ENCODE data around the gene CLCN3. TPM values are rescaled to one million over a fixed set of nuclear protein-coding genes. Genes with fewer than 3 reads are reported as not detected.
A peak's percentile ranks its signal among the peaks of the same experiment; 100 is the strongest.

Gene CLCN3
- total and polyA plus RNA-seq, 4 donors = 9.5 to 58.6 (median 22.5) TPM

DNA sequence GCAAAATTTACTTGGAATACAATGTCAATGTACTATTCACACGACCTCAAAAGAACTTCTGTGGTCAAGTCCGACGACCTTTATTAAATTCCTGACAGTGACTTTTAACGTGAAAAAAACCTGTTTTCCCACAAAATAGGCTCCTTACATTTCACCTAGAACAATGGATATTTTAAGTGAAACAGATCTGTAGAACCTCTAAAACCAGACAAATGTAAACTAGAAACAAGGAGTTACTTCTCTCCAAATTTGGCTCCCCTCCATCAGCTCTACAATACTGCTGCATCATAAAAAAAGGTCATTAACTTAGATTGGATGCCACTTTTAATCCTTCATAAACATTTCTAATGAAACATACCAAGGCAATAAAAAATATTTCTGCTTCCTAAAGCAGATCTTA lies 9.2 kb upstream of the CLCN3 start:
- Histone ChIP-seq H3K27ac (ENCODE audit: low read depth in 1 of 2, low read length in 2 of 2) (no peak overlapping the region), H3K9ac (ENCODE audit: low read depth in 1 of 2, low read length in 2 of 2) (peak overlapping the region in 1 of 2 donors; percentile 12), H3K9me3 (ENCODE audit: control insufficient read depth in 4 of 4, low read length in 3 of 4) (no peaks in the 10 kb centered on the region), H3K4me3 (ENCODE audit: low read depth in 1 of 3, low read length in 3 of 3) (no peak overlapping the region), H3K4me1 (ENCODE audit: control insufficient read depth in 4 of 4, insufficient read depth in 4 of 4, low read length in 3 of 4) (peaks cover 2 to 23% (median 13%) of the 10 kb centered on the region in 4 donors), H3K36me3 (ENCODE audit: control insufficient read depth in 4 of 4, insufficient read depth in 3 of 4, low read depth in 1 of 4, low read length in 3 of 4) (no peaks in the 10 kb centered on the region), H3K27me3 (ENCODE audit: control insufficient read depth in 4 of 4, insufficient read depth in 4 of 4, low read length in 3 of 4) (no peaks in the 10 kb centered on the region)
- DNase-seq (ENCODE audit: low spot score) = no peak
- WGBS = 16% methylated on average over 4 of the region's 4 CpGs
- TF ChIP-seq GABPA (IDR thresholded peaks at IDR 0.05 in 1 of 2, conservative IDR thresholded peaks at IDR 0.05 in 1 of 2) = no peak

DNA sequence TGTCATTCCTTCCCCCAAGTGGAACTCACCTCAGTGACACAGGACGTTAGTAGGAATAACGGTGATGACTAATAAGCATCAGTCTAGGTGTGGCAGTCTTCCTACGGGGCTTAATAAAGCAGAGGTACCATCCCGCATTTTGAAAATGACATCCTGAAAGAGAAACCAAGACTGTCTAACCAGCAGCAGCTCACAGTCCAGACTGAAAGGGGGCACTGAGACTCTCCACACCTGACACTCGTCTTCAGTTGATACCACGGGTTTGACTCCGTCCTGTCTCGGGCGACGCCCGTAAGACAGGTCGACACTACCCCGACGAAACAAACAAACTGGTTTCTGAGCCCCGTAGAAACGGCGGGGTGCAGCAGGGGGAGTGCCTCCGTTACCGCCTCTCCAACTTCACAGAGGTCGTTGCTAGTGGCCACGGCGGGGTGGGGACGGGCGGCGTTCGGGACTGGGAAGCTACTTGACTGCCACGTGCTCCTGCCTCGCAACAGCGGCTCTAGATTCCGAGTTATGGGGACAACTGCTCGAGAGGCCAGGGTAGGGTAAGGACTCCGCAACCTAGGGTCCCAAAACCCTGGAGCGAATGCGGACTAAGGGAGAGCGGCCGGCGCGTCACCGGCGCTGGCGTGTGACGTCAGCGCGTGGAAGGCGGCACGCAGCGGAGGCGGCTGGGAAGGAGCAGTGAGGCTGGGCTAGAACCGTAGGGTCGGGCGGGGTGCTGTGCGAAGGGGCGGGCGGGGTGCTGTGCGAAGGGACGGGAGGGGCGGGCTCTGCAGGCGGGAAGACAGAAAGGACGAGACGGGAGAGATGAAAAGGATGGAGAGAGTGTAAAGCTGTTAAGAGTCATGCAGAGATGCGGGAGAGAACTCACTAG lies 8.1 kb upstream of the CLCN3 start, which contains the start of gene NEK1:
Gene NEK1, minus strand, starts transcription at position 593 of the 880 bp plus-strand sequence. CDS start 9,953 bp downstream, outside the sequence.
- DNase-seq (ENCODE audit: low spot score) = peak; percentile 88
- H3K9me3 ChIP-seq (ENCODE audit: control insufficient read depth in 4 of 4, low read length in 3 of 4) = no peaks in the 10 kb centered on the region
- peaks cover 2 to 23% (median 13%) of the 10 kb centered on the region in 4 donors for H3K4me1 ChIP-seq (ENCODE audit: control insufficient read depth in 4 of 4, insufficient read depth in 4 of 4, low read length in 3 of 4)
- H3K4me3 ChIP-seq (ENCODE audit: low read depth in 1 of 3, low read length in 3 of 3) = peak within 1 kb of the TSS; percentile 69 to 92 (median 78)
- peak within 1 kb of the TSS; percentile 83 to 93 for H3K9ac ChIP-seq (ENCODE audit: low read depth in 1 of 2, low read length in 2 of 2)
- TF ChIP-seq, protein P1, sequence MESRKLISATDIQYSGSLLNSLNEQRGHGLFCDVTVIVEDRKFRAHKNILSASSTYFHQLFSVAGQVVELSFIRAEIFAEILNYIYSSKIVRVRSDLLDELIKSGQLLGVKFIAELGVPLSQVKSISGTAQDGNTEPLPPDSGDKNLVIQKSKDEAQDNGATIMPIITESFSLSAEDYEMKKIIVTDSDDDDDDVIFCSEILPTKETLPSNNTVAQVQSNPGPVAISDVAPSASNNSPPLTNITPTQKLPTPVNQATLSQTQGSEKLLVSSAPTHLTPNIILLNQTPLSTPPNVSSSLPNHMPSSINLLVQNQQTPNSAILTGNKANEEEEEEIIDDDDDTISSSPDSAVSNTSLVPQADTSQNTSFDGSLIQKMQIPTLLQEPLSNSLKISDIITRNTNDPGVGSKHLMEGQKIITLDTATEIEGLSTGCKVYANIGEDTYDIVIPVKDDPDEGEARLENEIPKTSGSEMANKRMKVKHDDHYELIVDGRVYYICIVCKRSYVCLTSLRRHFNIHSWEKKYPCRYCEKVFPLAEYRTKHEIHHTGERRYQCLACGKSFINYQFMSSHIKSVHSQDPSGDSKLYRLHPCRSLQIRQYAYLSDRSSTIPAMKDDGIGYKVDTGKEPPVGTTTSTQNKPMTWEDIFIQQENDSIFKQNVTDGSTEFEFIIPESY (IDR thresholded peaks at IDR 0.05) = no peak
- TF ChIP-seq YY1 (IDR thresholded peaks at IDR 0.05) (peak; percentile 69), NR2F2 (IDR thresholded peaks at IDR 0.05) (no peak), RXRA (IDR thresholded peaks at IDR 0.05) (peak in 1 of 2 donors; percentile 37), JUND (IDR thresholded peaks at IDR 0.05) (peak; percentile 26 to 27), TAF1 (conservative IDR thresholded peaks at IDR 0.05) (peak; percentile 71), SP1 (IDR thresholded peaks at IDR 0.05) (peak; percentile 45), HNF4A (conservative IDR thresholded peaks at IDR 0.05) (peak in 1 of 2 donors; percentile 7)
- TF ChIP-seq, protein P2, sequence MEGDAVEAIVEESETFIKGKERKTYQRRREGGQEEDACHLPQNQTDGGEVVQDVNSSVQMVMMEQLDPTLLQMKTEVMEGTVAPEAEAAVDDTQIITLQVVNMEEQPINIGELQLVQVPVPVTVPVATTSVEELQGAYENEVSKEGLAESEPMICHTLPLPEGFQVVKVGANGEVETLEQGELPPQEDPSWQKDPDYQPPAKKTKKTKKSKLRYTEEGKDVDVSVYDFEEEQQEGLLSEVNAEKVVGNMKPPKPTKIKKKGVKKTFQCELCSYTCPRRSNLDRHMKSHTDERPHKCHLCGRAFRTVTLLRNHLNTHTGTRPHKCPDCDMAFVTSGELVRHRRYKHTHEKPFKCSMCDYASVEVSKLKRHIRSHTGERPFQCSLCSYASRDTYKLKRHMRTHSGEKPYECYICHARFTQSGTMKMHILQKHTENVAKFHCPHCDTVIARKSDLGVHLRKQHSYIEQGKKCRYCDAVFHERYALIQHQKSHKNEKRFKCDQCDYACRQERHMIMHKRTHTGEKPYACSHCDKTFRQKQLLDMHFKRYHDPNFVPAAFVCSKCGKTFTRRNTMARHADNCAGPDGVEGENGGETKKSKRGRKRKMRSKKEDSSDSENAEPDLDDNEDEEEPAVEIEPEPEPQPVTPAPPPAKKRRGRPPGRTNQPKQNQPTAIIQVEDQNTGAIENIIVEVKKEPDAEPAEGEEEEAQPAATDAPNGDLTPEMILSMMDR (IDR thresholded peaks at IDR 0.05; ENCODE audit: low read depth, low read length, missing input control) = no peak
- TF ChIP-seq, protein P3, sequence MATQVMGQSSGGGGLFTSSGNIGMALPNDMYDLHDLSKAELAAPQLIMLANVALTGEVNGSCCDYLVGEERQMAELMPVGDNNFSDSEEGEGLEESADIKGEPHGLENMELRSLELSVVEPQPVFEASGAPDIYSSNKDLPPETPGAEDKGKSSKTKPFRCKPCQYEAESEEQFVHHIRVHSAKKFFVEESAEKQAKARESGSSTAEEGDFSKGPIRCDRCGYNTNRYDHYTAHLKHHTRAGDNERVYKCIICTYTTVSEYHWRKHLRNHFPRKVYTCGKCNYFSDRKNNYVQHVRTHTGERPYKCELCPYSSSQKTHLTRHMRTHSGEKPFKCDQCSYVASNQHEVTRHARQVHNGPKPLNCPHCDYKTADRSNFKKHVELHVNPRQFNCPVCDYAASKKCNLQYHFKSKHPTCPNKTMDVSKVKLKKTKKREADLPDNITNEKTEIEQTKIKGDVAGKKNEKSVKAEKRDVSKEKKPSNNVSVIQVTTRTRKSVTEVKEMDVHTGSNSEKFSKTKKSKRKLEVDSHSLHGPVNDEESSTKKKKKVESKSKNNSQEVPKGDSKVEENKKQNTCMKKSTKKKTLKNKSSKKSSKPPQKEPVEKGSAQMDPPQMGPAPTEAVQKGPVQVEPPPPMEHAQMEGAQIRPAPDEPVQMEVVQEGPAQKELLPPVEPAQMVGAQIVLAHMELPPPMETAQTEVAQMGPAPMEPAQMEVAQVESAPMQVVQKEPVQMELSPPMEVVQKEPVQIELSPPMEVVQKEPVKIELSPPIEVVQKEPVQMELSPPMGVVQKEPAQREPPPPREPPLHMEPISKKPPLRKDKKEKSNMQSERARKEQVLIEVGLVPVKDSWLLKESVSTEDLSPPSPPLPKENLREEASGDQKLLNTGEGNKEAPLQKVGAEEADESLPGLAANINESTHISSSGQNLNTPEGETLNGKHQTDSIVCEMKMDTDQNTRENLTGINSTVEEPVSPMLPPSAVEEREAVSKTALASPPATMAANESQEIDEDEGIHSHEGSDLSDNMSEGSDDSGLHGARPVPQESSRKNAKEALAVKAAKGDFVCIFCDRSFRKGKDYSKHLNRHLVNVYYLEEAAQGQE (IDR thresholded peaks at IDR 0.05) = peak; percentile 45
- TF ChIP-seq, protein P4, sequence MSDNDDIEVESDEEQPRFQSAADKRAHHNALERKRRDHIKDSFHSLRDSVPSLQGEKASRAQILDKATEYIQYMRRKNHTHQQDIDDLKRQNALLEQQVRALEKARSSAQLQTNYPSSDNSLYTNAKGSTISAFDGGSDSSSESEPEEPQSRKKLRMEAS (IDR thresholded peaks at IDR 0.05) = peak; percentile 53
- peak within 1 kb of the TSS; percentile 93 to 99 for H3K27ac ChIP-seq (ENCODE audit: low read depth in 1 of 2, low read length in 2 of 2)
- H3K27me3 ChIP-seq (ENCODE audit: control insufficient read depth in 4 of 4, insufficient read depth in 4 of 4, low read length in 3 of 4) = no peaks in the 10 kb centered on the region
- no peaks in the 10 kb centered on the region for H3K36me3 ChIP-seq (ENCODE audit: control insufficient read depth in 4 of 4, insufficient read depth in 3 of 4, low read depth in 1 of 4, low read length in 3 of 4)
- whole genome bisulfite sequencing = under 1% methylated on average over 61 of the region's 61 CpGs
